ENCODE results near the gene DDX41.

DNA sequence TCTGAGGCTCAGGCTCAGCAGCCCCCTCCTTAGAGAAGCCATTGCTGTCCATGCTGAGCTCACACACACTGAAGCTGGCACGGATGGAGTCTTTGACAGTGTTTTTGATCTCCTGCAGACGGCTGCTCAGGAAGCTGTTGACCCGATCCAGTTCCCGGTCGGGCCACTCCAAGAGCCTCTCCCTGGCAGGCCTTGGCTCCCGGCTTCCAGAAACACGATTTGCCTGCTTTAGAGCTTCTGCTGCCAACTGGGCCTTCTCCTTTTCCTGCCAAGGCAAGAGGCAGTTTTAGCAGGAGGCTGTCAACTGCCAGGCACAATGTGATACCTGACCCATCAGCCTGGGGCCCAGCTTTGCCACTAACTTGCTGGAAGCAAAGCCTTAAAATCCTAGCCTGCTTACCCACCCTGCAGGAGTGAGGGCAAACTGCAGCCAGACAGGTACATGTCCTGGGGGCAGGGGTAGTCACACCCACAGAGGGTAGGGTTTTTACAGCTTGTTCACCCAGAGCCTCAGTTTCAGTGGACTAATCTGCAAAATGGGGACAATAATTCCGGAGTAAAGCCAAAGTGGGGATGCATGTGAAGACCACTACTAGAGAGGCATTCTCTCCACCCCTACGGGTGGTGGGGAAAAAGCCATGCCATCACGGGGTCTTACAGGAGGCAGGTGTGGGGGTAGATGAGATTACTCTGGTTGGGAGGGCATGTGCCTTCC is 8.3 kb upstream of the DDX41 start:
- TF ChIP-seq POLR2A (IDR thresholded peaks at IDR 0.05) = no peak
- no peak for TF ChIP-seq CTCF (IDR thresholded peaks at IDR 0.05)
- TF ChIP-seq EP300 (IDR thresholded peaks at IDR 0.05) = no peak
